ENCODE data around the gene UBR4. TPM values are rescaled to one million over a fixed set of nuclear protein-coding genes. Genes with fewer than 3 reads are reported as not detected.

Gene UBR4
- total RNA-seq, 2 experiments from 2014 or later: 133 TPM

GRCh38 chr1:19054216-19054615 lies 155.8 kb downstream of the UBR4 start:
- CTCF ChIA-PET: interaction anchor here (1.3 kb wide), 1 partner anchor 141 kb away, joined by 3 read pairs; no protein-coding TSS in a partner anchor
- no peak for ATAC-seq

GRCh38 chr1:19053486-19053885 lies 156.6 kb downstream of the UBR4 start:
- no peak for TF ChIP-seq CTCF (IDR thresholded peaks at IDR 0.05)
- no peak overlapping the region for H3K27ac Mint-ChIP-seq
- peaks cover 27% of the 10 kb centered on the region for H3K27me3 Mint-ChIP-seq
- no peaks in the 10 kb centered on the region for H3K36me3 Mint-ChIP-seq (ENCODE audit: low read depth)
- DNase-seq (no peak), ATAC-seq (no peak)
- no peak overlapping the region for H3K4me3 Mint-ChIP-seq
- H3K4me1 Mint-ChIP-seq (ENCODE audit: low read depth): peaks cover 11% of the 10 kb centered on the region
- ChIA-PET CTCF (interaction anchor here (1.3 to 1.4 kb wide), 2 partner anchors 140 to 147 kb away, joined by 3 to 5 read pairs; no protein-coding TSS in a partner anchor), POLR2A (no interaction called here)
- intact Hi-C loops (cut with micrococcal nuclease): no loop called here
- H3K9me3 Mint-ChIP-seq: no peaks in the 10 kb centered on the region

More at GRCh38 chr1:19054216-19054615, 155.8 kb downstream of the UBR4 start:
- H3K27ac Mint-ChIP-seq: no peak overlapping the region
- no peaks in the 10 kb centered on the region for H3K36me3 Mint-ChIP-seq (ENCODE audit: low read depth)
- H3K4me1 Mint-ChIP-seq (ENCODE audit: low read depth): peaks cover 11% of the 10 kb centered on the region
- DNase-seq: no peak
- no peak for TF ChIP-seq CTCF (IDR thresholded peaks at IDR 0.05)
- POLR2A ChIA-PET: no interaction called here
- intact Hi-C loops (cut with micrococcal nuclease): no loop called here
- H3K27me3 Mint-ChIP-seq: peaks cover 29% of the 10 kb centered on the region
- H3K9me3 Mint-ChIP-seq: no peaks in the 10 kb centered on the region
- no peak overlapping the region for H3K4me3 Mint-ChIP-seq

- DNase-seq (no peak), ATAC-seq (no peak)
- TF ChIP-seq CTCF (IDR thresholded peaks at IDR 0.05): no peak
- ChIA-PET CTCF (interaction anchor here (0.8 to 1.2 kb wide), 3 partner anchors 25 to 143 kb away, joined by 3 read pairs; no protein-coding TSS in a partner anchor), POLR2A (no interaction called here)
- intact Hi-C loops (cut with micrococcal nuclease): no loop called here
- H3K36me3 Mint-ChIP-seq (ENCODE audit: low read depth): no peaks in the 10 kb centered on the region
- no peak overlapping the region for H3K27ac Mint-ChIP-seq
- H3K9me3 Mint-ChIP-seq: no peaks in the 10 kb centered on the region
- H3K4me1 Mint-ChIP-seq (ENCODE audit: low read depth): peaks cover 13% of the 10 kb centered on the region
- no peak overlapping the region for H3K4me3 Mint-ChIP-seq
- peaks cover 10% of the 10 kb centered on the region for H3K27me3 Mint-ChIP-seq
Observed at GRCh38 chr1:19049798-19050197, 160.3 kb downstream of the UBR4 start.

GRCh38 chr1:19049128-19049768 lies 160.8 kb downstream of the UBR4 start:
- CTCF ChIA-PET: interaction anchor here (0.8 to 1.2 kb wide), 2 partner anchors 24 to 83 kb away, joined by 3 read pairs; no protein-coding TSS in a partner anchor
- Mint-ChIP-seq H3K4me3 (no peak overlapping the region), H3K36me3 (ENCODE audit: low read depth) (no peaks in the 10 kb centered on the region), H3K27ac (no peak overlapping the region), H3K9me3 (no peaks in the 10 kb centered on the region), H3K4me1 (ENCODE audit: low read depth) (peaks cover 13% of the 10 kb centered on the region), H3K27me3 (peaks cover 10% of the 10 kb centered on the region)
- no peak for ATAC-seq
- intact Hi-C loops (cut with micrococcal nuclease): no loop called here
- no peak for TF ChIP-seq CTCF (IDR thresholded peaks at IDR 0.05)
- POLR2A ChIA-PET: no interaction called here
- DNase-seq: no peak

GRCh38 chr1:19046972-19047731 lies 162.9 kb downstream of the UBR4 start:
- no peak for TF ChIP-seq CTCF (IDR thresholded peaks at IDR 0.05)
- Mint-ChIP-seq H3K4me3 (no peak overlapping the region), H3K9me3 (no peaks in the 10 kb centered on the region), H3K36me3 (ENCODE audit: low read depth) (no peaks in the 10 kb centered on the region), H3K27me3 (peaks cover 8% of the 10 kb centered on the region), H3K4me1 (ENCODE audit: low read depth) (peaks cover 19% of the 10 kb centered on the region), H3K27ac (no peak overlapping the region)
- ChIA-PET POLR2A (no interaction called here), CTCF (interaction anchor here (1.1 to 1.5 kb wide), 3 partner anchors 134 to 163 kb away, joined by 3 to 5 read pairs (median 3); no protein-coding TSS in a partner anchor)
- DNase-seq (no peak), ATAC-seq (no peak)
- intact Hi-C loops (cut with micrococcal nuclease): no loop called here
